Smooth muscle cell (in vitro differentiated cells): ENCODE results near the gene MTA1. TPM values are rescaled to one million over a fixed set of nuclear protein-coding genes. Genes with fewer than 3 reads are reported as not detected.

Experiments
- DNase-seq: peaks from one replicate; lab custom pipeline; 2025; ENCODE audit not compliant: unreplicated experiment; lab: John Stamatoyannopoulos, UW
- H2AFZ ChIP-seq: fragments of 200-600 bp; sonication (generic); 2 replicates; pipeline ENCODE4 v1.6.0; 2016; ENCODE audit warnings: antibody characterized with exemption, low read depth, mild to moderate bottlenecking
- H3F3A ChIP-seq: fragments of 200-600 bp; sonication (generic); 2 replicates; pipeline ENCODE4 v1.6.0; 2017; ENCODE audit warnings: antibody characterized with exemption, low read depth
- H3K27ac ChIP-seq: fragments of 200-600 bp; sonication (generic); 2 replicates; pipeline ENCODE4 v1.5.1; 2016; ENCODE audit warnings: low read depth, mild to moderate bottlenecking
- H3K27me3 ChIP-seq: fragments of 200-600 bp; sonication (generic); 2 replicates; pipeline ENCODE4 v1.6.1; 2016; ENCODE audit warnings: low read depth, mild to moderate bottlenecking
- H3K36me3 ChIP-seq: fragments of 200-600 bp; sonication (generic); 2 replicates; pipeline ENCODE4 v1.5.1; 2016; ENCODE audit warnings: low read depth
- H3K4me1 ChIP-seq: fragments of 200-600 bp; sonication (generic); 2 replicates; pipeline ENCODE4 v1.5.1; 2016; ENCODE audit warnings: low read depth
- H3K4me2 ChIP-seq: fragments of 200-600 bp; sonication (generic); 2 replicates; pipeline ENCODE4 v1.6.0; 2016; ENCODE audit warnings: mild to moderate bottlenecking
- H3K4me3 ChIP-seq: fragments of 200-600 bp; sonication (generic); 2 replicates; pipeline ENCODE4 v1.5.1; 2016; ENCODE audit warnings: mild to moderate bottlenecking
- H3K79me2 ChIP-seq: fragments of 200-600 bp; sonication (generic); 2 replicates; pipeline ENCODE4 v1.6.0; 2016; ENCODE audit warnings: low read depth, mild to moderate bottlenecking
- H3K9ac ChIP-seq: fragments of 200-600 bp; sonication (generic); 2 replicates; pipeline ENCODE4 v1.6.0; 2016; ENCODE audit warnings: low read depth
- H3K9me3 ChIP-seq: fragments of 200-600 bp; sonication (generic); replicated peaks from 2 replicates; pipeline ENCODE4 v1.5.1; 2016; ENCODE audit warnings: low read depth
- H4K20me1 ChIP-seq: fragments of 200-600 bp; sonication (generic); 2 replicates; pipeline ENCODE4 v1.6.0; 2016; ENCODE audit warnings: low read depth
- CTCF ChIP-seq: fragments of 200-600 bp; sonication (generic); IDR thresholded peaks from 2 replicates; pipeline ENCODE4 v1.5.1; 2017; ENCODE audit warnings: borderline replicate concordance, mild to moderate bottlenecking, antibody characterized with exemption; ENCODE audit not compliant: insufficient read depth, poor library complexity, severe bottlenecking
- WGBS: methylation state at CpG from one replicate; pipeline ENCODE4 v1.1.7; 2016; ENCODE audit warnings: low lambda C conversion rate; 5-methylcytosine and 5-hydroxymethylcytosine counted together
- polyA plus RNA-seq: library from polyadenylated mRNA; unstranded; fragments of >200 nt; fragmentation: Nextera tagmentation; extraction: Ambion mirVana; gene quantifications from 2 replicates; pipeline ENCODE4 v1.2.1, GENCODE V29; 2016
- total RNA-seq: library from RNA; depleted of rRNA; stranded (reverse); fragments of >200 nt; gene quantifications from 2 replicates; pipeline ENCODE4 v1.2.3, GENCODE V29; 2014

Gene MTA1
- total and polyA plus RNA-seq, 2 experiments from 2014 or later = 41.3 to 48.7 TPM

- H3K9me3 ChIP-seq = no peaks in the 10 kb centered on the region
- H3K4me2 ChIP-seq = no peak overlapping the region
- H3K27me3 ChIP-seq = no peaks in the 10 kb centered on the region
- no peak overlapping the region for H3K9ac ChIP-seq
- H3K27ac ChIP-seq = no peak overlapping the region
- no peak overlapping the region for H3K4me3 ChIP-seq
- H3K36me3 ChIP-seq = no peaks in the 10 kb centered on the region
- no peaks in the 10 kb centered on the region for H3K4me1 ChIP-seq
- no peaks in the 10 kb centered on the region for H3F3A ChIP-seq
- no peak for DNase-seq
- TF ChIP-seq CTCF = no peak
- no peaks in the 10 kb centered on the region for H4K20me1 ChIP-seq
- no peak overlapping the region for H2AFZ ChIP-seq
- WGBS = 93% methylated on average over 25 of the region's 25 CpGs
- H3K79me2 ChIP-seq = no peaks in the 10 kb centered on the region
Measured at GRCh38 chr14:105388110-105388951, 31.3 kb upstream of the MTA1 start.

- Histone ChIP-seq H3K9ac (no peak overlapping the region), H3F3A (no peaks in the 10 kb centered on the region), H3K27me3 (no peaks in the 10 kb centered on the region), H2AFZ (no peak overlapping the region), H3K79me2 (no peaks in the 10 kb centered on the region), H3K27ac (no peak overlapping the region), H3K4me1 (no peaks in the 10 kb centered on the region), H3K36me3 (no peaks in the 10 kb centered on the region), H3K4me2 (no peak overlapping the region), H3K9me3 (no peaks in the 10 kb centered on the region), H3K4me3 (no peak overlapping the region), H4K20me1 (no peaks in the 10 kb centered on the region)
- DNase-seq = no peak
- WGBS = 97% methylated on average over 16 of the region's 16 CpGs
- no peak for TF ChIP-seq CTCF
Measured at GRCh38 chr14:105388976-105389375, 30.7 kb upstream of the MTA1 start.

- no peaks in the 10 kb centered on the region for H3K9me3 ChIP-seq
- H3K9ac ChIP-seq = no peak overlapping the region
Measured at GRCh38 chr14:105389534-105389933, 30.1 kb upstream of the MTA1 start.

More at GRCh38 chr14:105389534-105389933, 30.1 kb upstream of the MTA1 start:
- Histone ChIP-seq H3K27ac (no peak overlapping the region), H3K4me3 (no peak overlapping the region), H3K4me2 (no peak overlapping the region), H3K36me3 (no peaks in the 10 kb centered on the region), H3F3A (no peaks in the 10 kb centered on the region), H3K27me3 (no peaks in the 10 kb centered on the region), H4K20me1 (no peaks in the 10 kb centered on the region), H2AFZ (no peak overlapping the region), H3K79me2 (no peaks in the 10 kb centered on the region), H3K4me1 (no peaks in the 10 kb centered on the region)
- DNase-seq = no peak
- no peak for TF ChIP-seq CTCF
- 95% methylated on average over 12 of the region's 12 CpGs for WGBS
